K562 (cell line): ENCODE results near the gene SLC16A1. TPM values are rescaled to one million over a fixed set of nuclear protein-coding genes. Genes with fewer than 3 reads are reported as not detected.

Source experiments
- BCOR ChIP-seq: fragments of 450-650 bp; IDR thresholded peaks from 2 replicates; pipeline ENCODE4 v1.6.1; 2016
- COPS2 ChIP-seq: fragments of 450-650 bp; conservative IDR thresholded peaks from 2 replicates; pipeline ENCODE4 v1.6.1; 2016; ENCODE audit warnings: mild to moderate bottlenecking, moderate library complexity
- FOXM1 ChIP-seq, 2 experiments: fragments of 450-650 bp in 1 of 2; sonication (generic) in 1 of 2; formaldehyde crosslinking in 1 of 2; IDR thresholded peaks; 2 replicates each; pipeline versions ENCODE4 v1.6.1 to v1.9.0; 2017 to 2022; ENCODE audit warnings: low read depth in 2 of 2, mild to moderate bottlenecking in 2 of 2, missing genetic modification reagents in 1 of 2, moderate library complexity in 1 of 2
- GTF2A2 ChIP-seq: IDR thresholded peaks from 2 replicates; pipeline ENCODE4 v1.6.1; 2016; ENCODE audit warnings: mild to moderate bottlenecking, missing genetic modification characterization, missing compliant biosample characterization
- IFI16 ChIP-seq: fragments of 250-450 bp; sonication (Bioruptor Pico); IDR thresholded peaks from 2 replicates; pipeline ENCODE4 v2.1.2; 2022; ENCODE audit warnings: mild to moderate bottlenecking, inconsistent platforms
- KDM5B ChIP-seq: fragments of 200-600 bp; sonication (generic); IDR thresholded peaks from 2 replicates; pipeline ENCODE4 v1.6.1; 2012; ENCODE audit warnings: low read depth, mild to moderate bottlenecking, moderate library complexity, low read length, control low read depth, inconsistent platforms; ENCODE audit not compliant: insufficient replicate concordance
- KLF10 ChIP-seq: fragments of 250-450 bp; sonication (Bioruptor Pico); IDR thresholded peaks from 2 replicates; pipeline ENCODE4 v1.6.1; 2021; ENCODE audit warnings: matching md5 sums
- KLF13 ChIP-seq: fragments of 450-650 bp; IDR thresholded peaks from 2 replicates; pipeline ENCODE4 v1.6.1; 2016; ENCODE audit warnings: missing genetic modification characterization, low read depth, mild to moderate bottlenecking, missing compliant biosample characterization, moderate library complexity, borderline replicate concordance
- KLF6 ChIP-seq: fragments of 250-450 bp; sonication (Bioruptor Pico); IDR thresholded peaks from 2 replicates; pipeline ENCODE4 v1.4.0; 2020; ENCODE audit warnings: mild to moderate bottlenecking, moderate library complexity, borderline replicate concordance
- MTA1 ChIP-seq: fragments of 450-650 bp; IDR thresholded peaks from 2 replicates; pipeline ENCODE4 v1.6.1; 2017; ENCODE audit warnings: borderline replicate concordance
- POU5F1 ChIP-seq: fragments of 150-350 bp; IDR thresholded peaks from 2 replicates; pipeline ENCODE4 v1.6.1; 2014; ENCODE audit warnings: borderline replicate concordance, low read length, low read depth, mild to moderate bottlenecking; ENCODE audit not compliant: partially characterized antibody
- PURB ChIP-seq: sonication (generic); formaldehyde crosslinking; IDR thresholded peaks from 2 replicates; pipeline ENCODE4 v1.9.0; 2021; ENCODE audit warnings: low read depth, mild to moderate bottlenecking, missing genetic modification reagents
- SAFB ChIP-seq: fragments of 200-400 bp; formaldehyde crosslinking; IDR thresholded peaks from 2 replicates; pipeline ENCODE4 v1.6.1; 2017; ENCODE audit warnings: low read depth, low read length, borderline replicate concordance
- SMAD2 ChIP-seq: fragments of 150-350 bp; IDR thresholded peaks from 2 replicates; pipeline ENCODE4 v1.6.1; 2014; ENCODE audit warnings: low read depth, mild to moderate bottlenecking, low read length
- THAP7 ChIP-seq: fragments of 250-450 bp; sonication (Bioruptor Pico); IDR thresholded peaks from 2 replicates; pipeline ENCODE4 v1.5.0; 2021
- ZBTB12 ChIP-seq: fragments of 250-450 bp; sonication (Bioruptor Pico); IDR thresholded peaks from 2 replicates; pipeline ENCODE4 v1.4.0; 2020
- ZBTB43 ChIP-seq: sonication (generic); formaldehyde crosslinking; IDR thresholded peaks from 2 replicates; pipeline ENCODE4 v1.8.0; 2023; ENCODE audit warnings: mild to moderate bottlenecking, missing genetic modification reagents
- ZMIZ1 ChIP-seq, 2 experiments: fragments of 150-350 bp in 1 of 2; IDR thresholded peaks; 2 replicates each; pipeline ENCODE4 v1.6.1; 2012 to 2016; ENCODE audit warnings: low read depth in 2 of 2, low read length in 2 of 2, mild to moderate bottlenecking in 1 of 2, moderate library complexity in 1 of 2
- ZNF311 ChIP-seq: fragments of 250-450 bp; sonication (Bioruptor Pico); IDR thresholded peaks from 2 replicates; pipeline ENCODE4 v1.4.0; 2020; ENCODE audit warnings: mild to moderate bottlenecking, moderate library complexity
- ZNF408 ChIP-seq: fragments of 250-450 bp; sonication (Bioruptor Pico); IDR thresholded peaks from 2 replicates; pipeline ENCODE4 v1.4.0; 2020; ENCODE audit warnings: low read depth, mild to moderate bottlenecking, moderate library complexity
- polyA plus RNA-seq, 8 experiments: library from polyadenylated mRNA; depleted of rRNA in 4 of 8; stranded (reverse) in 5 of 8; unstranded in 3 of 8; fragments of >200 nt; fragmentation: Nextera tagmentation in 2 of 8; fragmentation: Illumina TruSeq in 1 of 8; extraction: Ambion mirVana in 2 of 8; extraction: Trizol in 1 of 8; gene quantifications; 2 replicates each; pipeline versions ENCODE4 v1.2.1 to v1.2.3, GENCODE V29; 2011 to 2014; ENCODE audit warnings: inconsistent platforms in 1 of 8, missing spikeins in 1 of 8
- total RNA-seq, 7 experiments: library from RNA; depleted of rRNA in 6 of 7; stranded (reverse); fragments of >200 nt in 6 of 7; fragmentation: Illumina TruSeq in 2 of 7; extraction: Trizol in 2 of 7; gene quantifications; 2 replicates each; pipeline versions ENCODE4 v1.2.1 to v1.2.3, GENCODE V29; 2011 to 2021; ENCODE audit warnings: low replicate concordance in 1 of 7
- TF ChIP-seq, protein P1 (sequence below): fragments of 450-650 bp; IDR thresholded peaks from 2 replicates; pipeline ENCODE4 v1.6.1; 2014; ENCODE audit warnings: low read depth, mild to moderate bottlenecking, moderate library complexity, borderline replicate concordance

Gene SLC16A1
- total and polyA plus RNA-seq, 9 of the 15 experiments (the other 6 are each of a cell fraction or from before 2014, with no cell fraction given) = 73.1 to 244 (median 117) TPM

- no peak for TF ChIP-seq ZBTB43
- TF ChIP-seq MTA1 = no peak
- peak; percentile 78; the same call in 1 of the 2 replicates for TF ChIP-seq KLF13
- TF ChIP-seq KDM5B = no peak
- TF ChIP-seq BCOR = no peak
- TF ChIP-seq FOXM1 (IDR thresholded peaks at IDR 0.05; ENCODE audit: low read depth) = no peak
- TF ChIP-seq FOXM1 (CRISPR knock-in tag; IDR thresholded peaks at IDR 0.05; ENCODE audit: low read depth) = no peak
- TF ChIP-seq SMAD2 = no peak
- no peak for TF ChIP-seq PURB (CRISPR knock-in tag)
- TF ChIP-seq ZNF311 = peak; percentile 97
- no peak for TF ChIP-seq ZMIZ1 (IDR thresholded peaks at IDR 0.05; ENCODE audit: low read depth in 2 of 2, low read length in 2 of 2)
- TF ChIP-seq POU5F1 = no peak
- TF ChIP-seq GTF2A2 = peak; percentile 90
- TF ChIP-seq ZBTB12 (CRISPR knock-in tag) = peak; percentile 61; the same call in 1 of the 2 replicates
- TF ChIP-seq, protein P1, sequence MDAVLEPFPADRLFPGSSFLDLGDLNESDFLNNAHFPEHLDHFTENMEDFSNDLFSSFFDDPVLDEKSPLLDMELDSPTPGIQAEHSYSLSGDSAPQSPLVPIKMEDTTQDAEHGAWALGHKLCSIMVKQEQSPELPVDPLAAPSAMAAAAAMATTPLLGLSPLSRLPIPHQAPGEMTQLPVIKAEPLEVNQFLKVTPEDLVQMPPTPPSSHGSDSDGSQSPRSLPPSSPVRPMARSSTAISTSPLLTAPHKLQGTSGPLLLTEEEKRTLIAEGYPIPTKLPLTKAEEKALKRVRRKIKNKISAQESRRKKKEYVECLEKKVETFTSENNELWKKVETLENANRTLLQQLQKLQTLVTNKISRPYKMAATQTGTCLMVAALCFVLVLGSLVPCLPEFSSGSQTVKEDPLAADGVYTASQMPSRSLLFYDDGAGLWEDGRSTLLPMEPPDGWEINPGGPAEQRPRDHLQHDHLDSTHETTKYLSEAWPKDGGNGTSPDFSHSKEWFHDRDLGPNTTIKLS = no peak
- no peak for TF ChIP-seq THAP7 (CRISPR knock-in tag)
- TF ChIP-seq KLF10 (CRISPR knock-in tag) = no peak
- TF ChIP-seq KLF6 = peak; percentile 96
- TF ChIP-seq COPS2 = no peak
- no peak for TF ChIP-seq ZNF408
- TF ChIP-seq SAFB = no peak
- TF ChIP-seq IFI16 (CRISPR knock-in tag) = peak; percentile 56; the same call in 1 of the 2 replicates
These were observed 53.8 kb downstream of the SLC16A1 start (continued) for GRCh38 chr1:112902221-112902620.
